ENCODE results near the gene HEATR1.

- TF ChIP-seq CTCF (IDR thresholded peaks at IDR 0.05) (no peak), EZH2 (IDR thresholded peaks at IDR 0.05; ENCODE audit: borderline replicate concordance, insufficient read depth, low read depth, low read length, poor library complexity, severe bottlenecking) (no peak)
Observed at GRCh38 chr1:236589531-236589930, 14.8 kb downstream of the HEATR1 start.

Measured in B cell (primary cell).